Type B pancreatic cell (in vitro differentiated cells): ENCODE measurements around the gene GNPTAB. TPM values are rescaled to one million over a fixed set of nuclear protein-coding genes. Genes with fewer than 3 reads are reported as not detected.

Source experiments
- DNase-seq: peaks from one replicate; pipeline ENCODE4 v3.0.0; 2021; ENCODE audit warnings: mixed read lengths; ENCODE audit not compliant: unreplicated experiment; ENCODE audit errors: extremely low spot score
- H3K27ac Mint-ChIP-seq: 2 replicates; pipeline ENCODE4 v1.8.0; 2021; ENCODE audit warnings: mild to moderate bottlenecking, mixed read lengths
- H3K27me3 Mint-ChIP-seq: 2 replicates; pipeline ENCODE4 v1.8.0; 2021; ENCODE audit warnings: mixed read lengths
- H3K36me3 Mint-ChIP-seq: 2 replicates; pipeline ENCODE4 v1.8.0; 2021; ENCODE audit warnings: mixed read lengths
- H3K4me1 Mint-ChIP-seq: one replicate; pipeline ENCODE4 v1.8.0; 2021; ENCODE audit warnings: mixed read lengths; ENCODE audit not compliant: unreplicated experiment
- H3K4me3 Mint-ChIP-seq: 2 replicates; pipeline ENCODE4 v1.8.0; 2021; ENCODE audit warnings: mild to moderate bottlenecking, mixed read lengths
- H3K9me3 Mint-ChIP-seq: 2 replicates; pipeline ENCODE4 v1.8.0; 2021; ENCODE audit warnings: mixed read lengths
- total RNA-seq: library from RNA; stranded (reverse); gene quantifications from 2 replicates; pipeline ENCODE4 v1.2.1, GENCODE V29; 2021; ENCODE audit warnings: low replicate concordance
- TF ChIP-seq, protein P1 (sequence below): fragments of 200-600 bp; sonication (generic); conservative IDR thresholded peaks from 2 replicates; pipeline ENCODE4 v1.5.0; 2021; ENCODE audit warnings: antibody characterized with exemption, mild to moderate bottlenecking

GNPTAB gene
- total RNA-seq, 1 donor from 2014 or later, result 29.4 TPM

DNA sequence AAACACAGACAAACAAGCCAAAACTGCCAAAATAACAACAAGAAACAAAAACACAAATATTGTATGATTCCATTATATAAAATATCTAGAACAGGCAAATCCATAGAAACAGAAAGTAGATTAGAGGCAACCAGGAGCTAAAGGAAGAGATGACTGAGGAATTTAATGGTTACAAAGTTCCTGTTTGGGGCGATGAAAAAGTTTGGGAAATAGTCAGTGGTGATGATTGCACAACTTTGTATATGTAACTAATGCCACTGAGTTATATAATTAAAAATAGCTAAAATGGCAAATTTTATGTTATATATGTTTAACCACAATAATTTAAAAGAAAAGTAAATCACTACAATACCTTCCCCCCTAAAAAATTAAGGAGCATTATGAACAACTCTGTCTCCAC, 24.5 kb downstream of the GNPTAB start:
- H3K27ac Mint-ChIP-seq, result no peak overlapping the region
- TF ChIP-seq, protein P1, sequence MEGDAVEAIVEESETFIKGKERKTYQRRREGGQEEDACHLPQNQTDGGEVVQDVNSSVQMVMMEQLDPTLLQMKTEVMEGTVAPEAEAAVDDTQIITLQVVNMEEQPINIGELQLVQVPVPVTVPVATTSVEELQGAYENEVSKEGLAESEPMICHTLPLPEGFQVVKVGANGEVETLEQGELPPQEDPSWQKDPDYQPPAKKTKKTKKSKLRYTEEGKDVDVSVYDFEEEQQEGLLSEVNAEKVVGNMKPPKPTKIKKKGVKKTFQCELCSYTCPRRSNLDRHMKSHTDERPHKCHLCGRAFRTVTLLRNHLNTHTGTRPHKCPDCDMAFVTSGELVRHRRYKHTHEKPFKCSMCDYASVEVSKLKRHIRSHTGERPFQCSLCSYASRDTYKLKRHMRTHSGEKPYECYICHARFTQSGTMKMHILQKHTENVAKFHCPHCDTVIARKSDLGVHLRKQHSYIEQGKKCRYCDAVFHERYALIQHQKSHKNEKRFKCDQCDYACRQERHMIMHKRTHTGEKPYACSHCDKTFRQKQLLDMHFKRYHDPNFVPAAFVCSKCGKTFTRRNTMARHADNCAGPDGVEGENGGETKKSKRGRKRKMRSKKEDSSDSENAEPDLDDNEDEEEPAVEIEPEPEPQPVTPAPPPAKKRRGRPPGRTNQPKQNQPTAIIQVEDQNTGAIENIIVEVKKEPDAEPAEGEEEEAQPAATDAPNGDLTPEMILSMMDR, result no peak
- H3K9me3 Mint-ChIP-seq, result no peaks in the 10 kb centered on the region
- no peak overlapping the region for H3K4me3 Mint-ChIP-seq
- no peaks in the 10 kb centered on the region for H3K27me3 Mint-ChIP-seq
- no peak for DNase-seq
- no peaks in the 10 kb centered on the region for H3K4me1 Mint-ChIP-seq
- no peaks in the 10 kb centered on the region for H3K36me3 Mint-ChIP-seq

- Mint-ChIP-seq H3K27ac (no peak overlapping the region), H3K4me1 (no peaks in the 10 kb centered on the region), H3K4me3 (no peak overlapping the region), H3K36me3 (no peaks in the 10 kb centered on the region), H3K9me3 (no peaks in the 10 kb centered on the region), H3K27me3 (no peaks in the 10 kb centered on the region)
- DNase-seq, result no peak
- TF ChIP-seq, protein P1, result no peak
Measured at GRCh38 chr12:101804409-101804808, 26.4 kb downstream of the GNPTAB start.

DNA sequence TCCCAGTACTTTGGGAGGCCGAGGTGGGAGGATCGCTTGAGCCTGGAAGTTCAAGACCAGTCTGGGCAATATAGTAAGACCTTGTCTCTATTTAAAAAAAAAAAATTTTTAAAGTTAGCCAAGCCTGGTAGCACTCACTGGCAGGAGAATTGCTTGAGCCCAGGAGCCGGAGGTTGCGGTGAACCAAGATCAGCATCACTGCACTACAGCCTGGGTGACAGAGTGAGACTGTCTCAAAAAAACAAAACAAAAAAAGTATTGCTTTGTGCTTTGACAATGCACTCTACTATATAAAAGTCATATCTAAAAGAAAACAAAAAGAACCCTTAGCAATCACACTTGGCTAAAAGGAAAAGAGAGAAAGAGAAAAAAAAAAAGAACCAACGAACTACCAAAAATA, 26.8 kb downstream of the GNPTAB start:
- Mint-ChIP-seq H3K36me3 (no peaks in the 10 kb centered on the region), H3K27ac (no peak overlapping the region)

GRCh38 chr12:101802486-101802885, 28.3 kb downstream of the GNPTAB start:
- Mint-ChIP-seq H3K27me3 (no peaks in the 10 kb centered on the region), H3K27ac (no peak overlapping the region), H3K36me3 (no peaks in the 10 kb centered on the region), H3K9me3 (no peaks in the 10 kb centered on the region), H3K4me3 (no peak overlapping the region), H3K4me1 (no peaks in the 10 kb centered on the region)
- TF ChIP-seq, protein P1, result no peak
- DNase-seq, result no peak

More for the DNA sequence above, 26.8 kb downstream of the GNPTAB start:
- Mint-ChIP-seq H3K4me3 (no peak overlapping the region), H3K9me3 (no peaks in the 10 kb centered on the region), H3K27me3 (no peaks in the 10 kb centered on the region), H3K4me1 (no peaks in the 10 kb centered on the region)
- DNase-seq, result no peak
- TF ChIP-seq, protein P1, result no peak

DNA sequence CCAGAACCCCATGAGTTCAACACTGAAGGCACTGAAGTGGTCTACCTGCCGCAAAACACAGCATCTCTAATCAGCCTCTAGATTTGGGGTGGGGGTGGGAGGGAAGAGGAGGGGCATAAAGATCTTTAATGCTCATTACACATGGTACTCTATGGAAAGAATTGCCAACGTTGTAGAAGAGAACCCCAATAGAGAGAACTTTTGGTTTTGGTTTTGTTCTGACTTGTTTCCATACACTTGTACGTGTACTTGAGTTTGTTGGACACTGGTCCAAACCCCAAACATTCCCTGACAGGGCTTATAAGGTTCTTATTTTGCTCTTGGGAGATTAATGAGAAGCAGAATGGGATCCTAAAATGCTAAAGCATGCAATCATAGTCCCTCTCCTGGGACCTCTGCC, 31.0 kb downstream of the GNPTAB start:
- no peak overlapping the region for H3K4me3 Mint-ChIP-seq
- no peaks in the 10 kb centered on the region for H3K9me3 Mint-ChIP-seq
- TF ChIP-seq, protein P1, result no peak
- no peak overlapping the region for H3K27ac Mint-ChIP-seq
- DNase-seq, result no peak
- no peaks in the 10 kb centered on the region for H3K4me1 Mint-ChIP-seq
- no peaks in the 10 kb centered on the region for H3K36me3 Mint-ChIP-seq
- H3K27me3 Mint-ChIP-seq, result no peaks in the 10 kb centered on the region

GRCh38 chr12:101795786-101796185, 35.0 kb downstream of the GNPTAB start:
- H3K27me3 Mint-ChIP-seq, result no peaks in the 10 kb centered on the region
- TF ChIP-seq, protein P1, result no peak

More at GRCh38 chr12:101795786-101796185, 35.0 kb downstream of the GNPTAB start:
- Mint-ChIP-seq H3K27ac (no peak overlapping the region), H3K9me3 (no peaks in the 10 kb centered on the region), H3K4me3 (no peak overlapping the region), H3K36me3 (peaks cover 10% of the 10 kb centered on the region), H3K4me1 (peaks cover 4% of the 10 kb centered on the region)
- no peak for DNase-seq
